ENCODE results near the gene BSX. TPM values are rescaled to one million over a fixed set of nuclear protein-coding genes. Genes with fewer than 3 reads are reported as not detected.

BSX gene
- total RNA-seq, 1 experiment from 2014 or later, result not detected

Other genes with a start within 250 kb of the BSX start
- gene CRTAM, start 143.3 kb downstream of the BSX start, total RNA-seq (2014; rRNA removed; shearing (Covaris generic)), result 0.07 and 0.18 TPM in 2 replicates
- 1.4 and 2.4 TPM in 2 replicates for gene JHY, start 99.1 kb downstream of the BSX start, total RNA-seq (2014; rRNA removed; shearing (Covaris generic))
- 2,498 and 3,375 TPM in 2 replicates for gene HSPA8, start 80.3 kb upstream of the BSX start, total RNA-seq (2014; rRNA removed; shearing (Covaris generic))
- gene CLMP, start 213.4 kb upstream of the BSX start, total RNA-seq (2014; rRNA removed; shearing (Covaris generic)), result 17.6 and 24.3 TPM in 2 replicates

Measured in H7 (cell line).